GM21619 (cell line): ENCODE measurements around the gene SLC13A1.
"Not testable (repeated sequence)": the region's sequence is repeated elsewhere in the genome, so short reads cannot be mapped to it uniquely, and the experiment has no call there.

Experiments used
- ATAC-seq: cut with Tn5 transposase; IDR thresholded peaks from one replicate; pipeline ENCODE4 v1.9.1; 2021; ENCODE audit not compliant: unreplicated experiment

The SLC13A1 gene, protein sequence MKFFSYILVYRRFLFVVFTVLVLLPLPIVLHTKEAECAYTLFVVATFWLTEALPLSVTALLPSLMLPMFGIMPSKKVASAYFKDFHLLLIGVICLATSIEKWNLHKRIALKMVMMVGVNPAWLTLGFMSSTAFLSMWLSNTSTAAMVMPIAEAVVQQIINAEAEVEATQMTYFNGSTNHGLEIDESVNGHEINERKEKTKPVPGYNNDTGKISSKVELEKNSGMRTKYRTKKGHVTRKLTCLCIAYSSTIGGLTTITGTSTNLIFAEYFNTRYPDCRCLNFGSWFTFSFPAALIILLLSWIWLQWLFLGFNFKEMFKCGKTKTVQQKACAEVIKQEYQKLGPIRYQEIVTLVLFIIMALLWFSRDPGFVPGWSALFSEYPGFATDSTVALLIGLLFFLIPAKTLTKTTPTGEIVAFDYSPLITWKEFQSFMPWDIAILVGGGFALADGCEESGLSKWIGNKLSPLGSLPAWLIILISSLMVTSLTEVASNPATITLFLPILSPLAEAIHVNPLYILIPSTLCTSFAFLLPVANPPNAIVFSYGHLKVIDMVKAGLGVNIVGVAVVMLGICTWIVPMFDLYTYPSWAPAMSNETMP

DNA sequence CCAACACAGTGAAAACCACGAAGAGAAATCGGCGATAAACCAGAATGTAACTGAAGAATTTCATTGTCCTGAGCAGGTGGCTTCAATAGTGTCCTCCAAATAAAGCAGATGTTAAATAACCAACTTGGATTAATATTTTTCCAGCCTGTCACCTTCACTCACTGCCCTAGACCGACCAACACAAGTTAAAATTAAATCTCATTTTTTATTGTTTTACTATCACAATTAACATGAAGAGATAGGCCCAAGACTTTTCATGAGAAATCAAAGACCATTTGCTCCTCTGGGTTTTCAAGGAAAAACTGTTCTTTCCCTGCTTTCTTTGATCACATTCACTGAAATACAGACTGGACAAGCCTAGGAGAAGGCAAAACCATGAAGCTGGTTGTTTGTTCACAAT is at the start of gene SLC13A1:
Gene SLC13A1 (minus strand): TSS at position 87 of the 400 bp plus-strand sequence. CDS start 23 bp downstream, at position 64.
- ATAC-seq = no peak

- no peak for ATAC-seq
Measured at GRCh38 chr7:123244768-123245167, 45.0 kb upstream of the SLC13A1 start.

DNA sequence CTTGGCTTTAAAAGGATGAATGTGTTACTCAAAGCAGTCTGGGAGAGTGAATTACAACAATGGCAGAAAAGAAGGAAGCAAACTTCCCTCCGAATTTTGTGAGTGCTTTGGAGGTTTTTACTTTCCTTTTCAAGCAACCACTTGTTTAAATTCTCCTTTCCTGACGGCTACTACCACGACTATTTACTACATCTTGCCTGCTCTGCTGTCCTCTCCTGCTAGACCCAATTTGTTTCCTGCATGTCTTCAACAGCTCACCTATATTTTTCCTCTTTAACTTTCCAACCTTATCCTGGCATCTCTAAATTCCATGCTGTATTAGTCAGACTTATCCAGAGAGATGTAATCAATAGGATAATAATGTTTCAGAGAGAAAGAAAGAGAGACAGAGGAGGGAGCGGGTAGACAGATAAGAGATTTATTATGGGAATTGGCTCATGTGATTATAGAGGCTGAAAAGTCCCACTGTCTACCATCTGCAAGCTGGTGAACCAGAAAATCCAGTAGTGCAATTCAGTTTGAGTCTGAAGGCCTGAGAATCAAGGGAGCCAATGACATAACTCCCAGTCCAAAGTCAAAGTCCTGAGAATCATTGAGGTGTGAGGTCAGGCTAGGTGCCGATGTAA is 42.8 kb upstream of the SLC13A1 start:
- ATAC-seq = no peak

- no peak for ATAC-seq
Measured at GRCh38 chr7:123241809-123242208, 42.0 kb upstream of the SLC13A1 start.

GRCh38 chr7:123231021-123232000 is 31.5 kb upstream of the SLC13A1 start:
- ATAC-seq = no peak

DNA sequence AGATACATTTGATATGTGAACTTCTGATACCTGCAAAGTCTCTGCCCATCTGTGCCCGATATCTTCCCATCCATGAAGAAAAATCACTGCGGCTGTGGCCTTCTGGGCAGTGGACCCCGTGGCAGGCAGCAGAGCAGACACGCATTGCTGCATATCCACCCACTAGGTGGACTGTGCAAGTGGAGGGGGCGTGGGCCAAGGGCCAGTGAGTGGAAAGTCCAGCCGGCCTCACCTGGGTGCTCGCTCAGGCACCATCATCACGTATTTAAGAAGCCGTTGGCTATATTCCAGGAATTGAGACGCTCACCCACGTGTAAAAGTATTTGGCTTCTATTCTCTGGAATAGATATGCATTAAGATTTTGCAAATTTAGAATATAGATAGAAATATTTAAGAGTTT is 30.8 kb upstream of the SLC13A1 start:
- no peak for ATAC-seq

DNA sequence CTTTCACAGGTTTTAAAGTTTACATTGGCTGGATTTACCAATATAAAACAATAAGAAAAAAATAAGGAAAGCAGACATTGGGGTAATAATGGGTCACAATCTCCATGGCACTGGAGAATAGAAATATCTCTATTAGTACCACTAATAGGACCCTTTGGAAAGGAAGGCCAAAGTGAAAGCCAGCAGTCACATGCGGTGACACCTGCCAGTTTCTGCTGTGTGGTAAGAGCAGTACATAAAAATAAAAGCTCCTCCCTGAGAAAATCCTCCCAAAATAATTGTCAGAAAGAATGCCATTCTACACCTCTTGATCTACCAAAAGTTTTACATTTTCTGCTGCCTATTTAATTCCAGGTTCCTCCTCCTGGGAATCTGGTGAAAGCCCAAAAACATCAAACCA is 30.4 kb upstream of the SLC13A1 start:
- ATAC-seq = no peak

DNA sequence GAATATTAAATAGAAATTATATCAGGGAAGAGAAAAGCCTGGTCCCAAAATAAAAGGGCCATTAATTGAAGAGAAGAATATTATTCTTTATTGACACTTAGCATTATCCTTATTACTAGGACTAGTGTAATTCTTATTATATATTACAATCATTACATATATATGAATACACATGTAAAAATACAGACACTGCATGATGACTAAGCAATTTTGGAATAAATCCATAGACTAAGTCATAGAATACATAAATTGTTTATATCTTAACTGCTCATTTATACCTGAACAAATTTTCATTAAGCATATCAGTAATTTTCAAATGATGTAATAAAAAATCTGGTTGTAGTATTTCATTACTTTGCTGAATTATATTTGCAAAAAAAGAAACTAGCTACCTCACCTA is 29.7 kb upstream of the SLC13A1 start:
- no peak for ATAC-seq

DNA sequence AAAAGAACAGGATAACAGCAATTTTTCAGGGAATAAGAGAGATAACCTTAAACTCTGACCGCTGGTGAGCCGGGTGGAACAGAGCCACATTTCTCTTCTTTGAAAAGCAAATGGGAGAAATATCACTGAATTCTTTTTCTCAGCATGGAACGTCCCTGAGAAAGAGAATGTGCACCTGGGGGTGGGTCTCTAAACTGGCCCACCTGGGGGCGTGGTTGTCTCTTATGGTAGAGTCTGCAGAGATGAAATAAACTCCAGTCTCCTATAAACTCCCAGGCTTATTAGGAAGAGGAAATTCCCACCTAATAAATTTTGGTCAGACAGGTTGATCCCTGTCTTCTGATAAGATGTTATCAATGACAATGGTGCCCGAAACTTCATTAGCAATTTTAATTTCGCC is 27.9 kb upstream of the SLC13A1 start:
- not testable (repeated sequence) for ATAC-seq

DNA sequence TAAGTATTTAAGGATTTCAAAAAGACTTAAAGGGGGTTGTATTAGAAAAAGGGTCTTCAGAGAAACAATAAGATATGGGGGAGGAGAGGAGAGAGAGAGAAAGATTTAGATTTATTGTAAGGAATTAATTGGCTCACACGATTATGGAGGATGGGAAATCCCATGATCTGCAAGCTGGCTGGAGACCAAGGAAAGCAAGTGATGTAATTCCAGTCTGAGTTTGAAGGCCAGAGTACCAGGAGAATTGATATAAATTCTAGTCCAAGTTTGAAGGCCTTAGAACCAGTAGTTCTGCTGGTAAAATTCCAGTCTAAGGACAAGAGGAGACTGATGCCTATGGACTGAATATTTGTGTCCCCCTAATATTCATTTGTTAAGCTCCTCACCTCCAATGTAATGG is 20.6 kb upstream of the SLC13A1 start:
- no peak for ATAC-seq

DNA sequence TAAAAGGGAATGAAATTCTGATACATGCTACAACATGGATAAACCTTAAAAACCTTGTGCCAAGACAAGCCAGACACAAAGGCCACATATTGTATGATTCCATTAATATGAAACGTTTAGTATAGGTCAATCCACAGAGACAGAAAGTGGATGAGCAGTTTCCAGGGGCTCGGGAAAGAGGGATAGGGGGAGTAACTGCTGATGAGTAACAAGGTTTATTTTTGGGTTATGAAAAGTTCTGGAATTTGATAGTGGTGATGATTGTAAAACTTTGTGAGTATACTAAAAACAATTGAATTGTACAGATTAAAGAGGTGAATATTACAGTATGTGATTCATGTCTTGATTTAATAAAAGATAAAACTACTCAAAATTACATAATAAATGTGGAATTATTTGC is 19.1 kb upstream of the SLC13A1 start:
- ATAC-seq = no peak

DNA sequence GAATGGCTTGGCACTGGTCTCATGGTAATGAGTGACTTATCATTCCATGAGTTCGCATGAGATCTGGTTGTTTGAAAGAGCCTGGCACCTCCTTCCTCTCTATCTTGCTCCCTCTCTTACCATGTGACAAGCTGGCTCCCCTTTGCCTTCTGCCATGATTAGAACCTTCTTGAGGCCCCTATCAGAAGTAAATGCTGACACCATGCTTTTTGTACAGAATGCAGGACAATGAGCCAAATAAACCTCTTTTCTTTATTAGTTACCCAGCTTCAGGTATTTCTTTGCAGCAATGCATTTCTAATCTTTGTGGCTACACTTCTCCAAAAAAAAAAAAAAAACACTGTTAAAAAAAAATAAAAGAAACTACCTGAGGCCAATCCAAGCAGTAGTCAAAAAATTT is 17.1 kb upstream of the SLC13A1 start:
- ATAC-seq = no peak

- ATAC-seq = no peak
Measured at GRCh38 chr7:123215350-123215749, 15.6 kb upstream of the SLC13A1 start.

DNA sequence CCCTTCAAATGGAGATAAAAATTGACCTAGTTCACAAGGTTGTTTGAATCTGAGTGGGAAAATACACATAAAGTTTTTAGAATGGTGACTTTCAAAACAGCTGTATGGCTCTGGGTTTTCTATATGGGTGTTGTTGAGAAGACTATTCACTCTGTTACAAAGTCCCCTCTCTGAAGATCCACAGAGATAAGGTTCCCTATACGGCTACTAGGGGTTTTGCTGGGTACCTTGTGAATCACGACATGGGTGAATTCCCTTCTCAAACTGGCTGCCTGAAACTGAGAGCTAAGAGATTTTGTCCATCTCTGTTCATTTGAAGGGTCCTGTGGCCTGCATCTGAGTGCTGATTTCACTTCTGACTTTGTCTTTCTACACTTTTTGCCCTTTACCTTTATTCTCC is 11.8 kb upstream of the SLC13A1 start:
- ATAC-seq = no peak

DNA sequence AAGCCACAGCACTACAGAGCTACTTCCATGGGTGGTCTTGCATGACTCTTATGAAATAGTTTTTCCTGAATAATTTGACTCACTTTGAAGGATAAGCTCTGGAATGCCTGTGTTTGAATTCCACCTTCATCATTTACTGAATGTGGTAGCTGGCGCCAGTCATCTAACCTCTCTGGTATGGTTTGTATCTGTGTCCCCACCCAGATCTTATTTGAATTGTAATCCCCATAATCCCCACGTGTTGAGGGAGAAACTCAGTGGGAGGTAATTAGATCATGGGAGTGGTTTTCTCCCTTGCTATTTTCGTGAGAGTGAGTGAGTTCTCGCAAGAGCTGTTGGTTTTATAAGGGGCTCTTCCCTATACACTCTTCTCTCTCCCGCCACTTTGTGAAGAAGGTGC is 11.2 kb upstream of the SLC13A1 start:
- no peak for ATAC-seq

GRCh38 chr7:123209786-123210185 is 10.0 kb upstream of the SLC13A1 start:
- ATAC-seq = no peak

DNA sequence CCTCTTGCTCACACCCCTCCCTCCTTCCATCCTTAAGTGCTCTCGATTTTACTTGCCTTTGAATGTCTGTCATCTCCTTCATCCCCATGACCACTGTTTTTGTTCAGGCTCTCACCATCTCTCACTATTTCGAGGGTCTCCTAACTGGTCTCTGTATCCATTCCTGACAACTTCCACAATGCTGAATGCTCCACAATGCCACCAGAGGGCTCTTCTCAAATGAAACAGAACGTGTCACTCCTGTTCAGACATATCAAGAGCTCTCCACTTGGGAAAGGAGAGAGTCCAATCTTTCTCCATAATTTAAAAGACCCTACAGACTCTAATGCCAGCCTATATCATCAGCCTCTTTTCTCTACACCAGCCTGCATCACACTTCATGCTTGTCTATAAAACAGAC is 9.0 kb upstream of the SLC13A1 start:
- no peak for ATAC-seq

- ATAC-seq = no peak
Measured at GRCh38 chr7:123204206-123204835, 4.6 kb upstream of the SLC13A1 start.

DNA sequence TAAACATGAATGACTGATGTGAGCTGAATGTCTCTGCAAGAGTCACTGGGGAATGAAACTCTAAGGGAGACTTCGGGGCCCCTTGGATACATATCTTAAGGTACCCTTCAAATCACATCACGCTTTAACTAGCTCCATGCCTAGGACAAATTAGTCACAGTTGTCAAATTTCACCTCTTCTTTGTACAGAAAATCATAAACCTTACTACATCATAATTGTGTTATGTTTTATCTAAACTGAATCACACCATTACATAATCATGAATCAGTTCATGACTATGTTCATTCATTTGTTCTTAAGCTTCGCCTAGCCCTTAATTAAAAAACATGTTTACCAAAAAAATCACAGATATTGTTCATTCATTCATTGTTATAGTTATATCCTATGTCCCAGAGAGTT is 2.1 kb upstream of the SLC13A1 start:
- ATAC-seq = no peak
